ENCODE measurements around the gene JAZF1.

JAZF1 gene

GRCh38 chr7:28054531-28055160 is 125.9 kb downstream of the JAZF1 start:
- FAIRE-seq: no peak

GRCh38 chr7:28052933-28053332 is 127.7 kb downstream of the JAZF1 start:
- FAIRE-seq (no peak), DNase-seq (ENCODE audit: insufficient read length, low spot score) (no peak)

More at GRCh38 chr7:28054531-28055160, 125.9 kb downstream of the JAZF1 start:
- no peak for DNase-seq (ENCODE audit: insufficient read length, low spot score)

- DNase-seq (ENCODE audit: insufficient read length, low spot score) (no peak), FAIRE-seq (no peak)
Measured at GRCh38 chr7:28048694-28049093, 131.9 kb downstream of the JAZF1 start.

- FAIRE-seq: no peak
Measured at GRCh38 chr7:28046035-28046434, 134.6 kb downstream of the JAZF1 start.

GRCh38 chr7:28045592-28045991 is 135.0 kb downstream of the JAZF1 start:
- FAIRE-seq (no peak), DNase-seq (ENCODE audit: insufficient read length, low spot score) (no peak)

More at GRCh38 chr7:28046035-28046434, 134.6 kb downstream of the JAZF1 start:
- no peak for DNase-seq (ENCODE audit: insufficient read length, low spot score)

- FAIRE-seq: no peak
- DNase-seq (ENCODE audit: insufficient read length, low spot score): no peak
Measured at GRCh38 chr7:28044825-28045224, 135.8 kb downstream of the JAZF1 start.

GRCh38 chr7:28042721-28043120 is 137.9 kb downstream of the JAZF1 start:
- no peak for FAIRE-seq

GRCh38 chr7:28041508-28042314 is 138.9 kb downstream of the JAZF1 start:
- DNase-seq (ENCODE audit: insufficient read length, low spot score) (no peak), FAIRE-seq (no peak)

More at GRCh38 chr7:28042721-28043120, 137.9 kb downstream of the JAZF1 start:
- no peak for DNase-seq (ENCODE audit: insufficient read length, low spot score)

GRCh38 chr7:28038175-28038797 is 142.3 kb downstream of the JAZF1 start:
- DNase-seq (ENCODE audit: insufficient read length, low spot score) (no peak), FAIRE-seq (no peak)

GRCh38 chr7:28037220-28038010 is 143.2 kb downstream of the JAZF1 start:
- DNase-seq (ENCODE audit: insufficient read length, low spot score): peak; percentile 3
- FAIRE-seq: peak; percentile 40

GRCh38 chr7:28036696-28037095 is 143.9 kb downstream of the JAZF1 start:
- DNase-seq (ENCODE audit: insufficient read length, low spot score) (no peak), FAIRE-seq (no peak)

GRCh38 chr7:28033386-28033785 is 147.2 kb downstream of the JAZF1 start:
- no peak for FAIRE-seq

GRCh38 chr7:28032738-28033380 is 147.7 kb downstream of the JAZF1 start:
- no peak for DNase-seq (ENCODE audit: insufficient read length, low spot score)

More at GRCh38 chr7:28033386-28033785, 147.2 kb downstream of the JAZF1 start:
- no peak for DNase-seq (ENCODE audit: insufficient read length, low spot score)

GRCh38 chr7:28029051-28029450 is 151.5 kb downstream of the JAZF1 start:
- no peak for FAIRE-seq
- DNase-seq (ENCODE audit: insufficient read length, low spot score): no peak

More at GRCh38 chr7:28032738-28033380, 147.7 kb downstream of the JAZF1 start:
- FAIRE-seq: no peak

GRCh38 chr7:28028471-28028870 is 152.1 kb downstream of the JAZF1 start:
- no peak for FAIRE-seq

GRCh38 chr7:28026237-28026636 is 154.4 kb downstream of the JAZF1 start:
- no peak for FAIRE-seq

More at GRCh38 chr7:28028471-28028870, 152.1 kb downstream of the JAZF1 start:
- DNase-seq (ENCODE audit: insufficient read length, low spot score): no peak

GRCh38 chr7:28024786-28025334 is 155.7 kb downstream of the JAZF1 start:
- no peak for DNase-seq (ENCODE audit: insufficient read length, low spot score)
- FAIRE-seq: no peak

More at GRCh38 chr7:28026237-28026636, 154.4 kb downstream of the JAZF1 start:
- no peak for DNase-seq (ENCODE audit: insufficient read length, low spot score)

GRCh38 chr7:28020302-28020940 is 160.2 kb downstream of the JAZF1 start:
- FAIRE-seq (peak; percentile 96), DNase-seq (ENCODE audit: insufficient read length, low spot score) (peak; percentile 47)

- no peak for FAIRE-seq
- no peak for DNase-seq (ENCODE audit: insufficient read length, low spot score)
Measured at GRCh38 chr7:28018856-28019465, 161.6 kb downstream of the JAZF1 start.
